Body of pancreas (tissue), 4 donors: Measurements from ENCODE around the gene KASH5. TPM values are rescaled to one million over a fixed set of nuclear protein-coding genes. Genes with fewer than 3 reads are reported as not detected.
A peak's percentile ranks its signal among the peaks of the same experiment; 100 is the strongest.

ENCODE experiments used
- ATAC-seq: fragments of 150-250 bp; one replicate; pipeline ENCODE4 v1.9.1; 2016
- DNase-seq, 4 donors: peaks; one replicate each; pipeline ENCODE4 v3.0.0-alpha.2; 2019
- H3K27ac ChIP-seq, 4 donors: fragments of 200-600 bp; sonication (generic); 1 replicate in 3 of 4; 2 replicates in 1 of 4; pipeline versions ENCODE4 v1.5.1 to v1.6.1; 2016 to 2019; ENCODE audit warnings: mild to moderate bottlenecking in 1 of 4, mixed read lengths in 1 of 4, moderate library complexity in 1 of 4
- H3K27me3 ChIP-seq, 2 donors: fragments of 200-600 bp; sonication (generic); one replicate each; pipeline ENCODE4 v1.6.0; 2016; ENCODE audit warnings: mild to moderate bottlenecking in 1 of 2
- H3K36me3 ChIP-seq, 2 donors: fragments of 200-600 bp; sonication (generic); replicated peaks in 1 of 2; 2 replicates each; pipeline ENCODE4 v1.5.1; 2016; ENCODE audit warnings: low read depth in 2 of 2; ENCODE audit not compliant: insufficient read depth in 1 of 2
- H3K4me1 ChIP-seq: fragments of 200-600 bp; sonication (generic); one replicate; pipeline ENCODE4 v1.6.0; 2016
- H3K4me3 ChIP-seq, 2 donors: fragments of 200-600 bp; sonication (generic); 1 replicate in 1 of 2; 2 replicates in 1 of 2; pipeline ENCODE4 v1.5.1; 2016 to 2019
- H3K9me3 ChIP-seq, 3 donors: fragments of 200-600 bp; sonication (generic); 1 replicate in 2 of 3; 2 replicates in 1 of 3; pipeline ENCODE4 v1.5.1; 2016
- POLR2A ChIP-seq, 3 donors: fragments of 450-650 bp; IDR thresholded peaks; one replicate each; pipeline ENCODE4 v1.6.1; 2016; ENCODE audit warnings: antibody characterized with exemption in 3 of 3, mild to moderate bottlenecking in 2 of 3
- WGBS, 2 donors: methylation state at CpG; one replicate each; pipeline ENCODE4 v1.1.5; 2017; 5-methylcytosine and 5-hydroxymethylcytosine counted together
- intact Hi-C: fragments of 100-400 bp; cut with DNase I; formaldehyde crosslinking; loops from one replicate; pipeline ENCODE4 v1.15.1; 2023
- total RNA-seq, 2 donors: library from RNA; depleted of rRNA; stranded (reverse); fragments of >200 nt; gene quantifications; one replicate each; pipeline ENCODE4 v1.1.0, GENCODE V29; 2016
- TF ChIP-seq, protein P1 (sequence below), 7 experiments: fragments of 450-650 bp in 4 of 7; fragments of 200-600 bp in 3 of 7; sonication (generic) in 3 of 7; IDR thresholded peaks; one replicate each; pipeline ENCODE4 v1.5.1; 2016 to 2019; ENCODE audit warnings: antibody characterized with exemption in 7 of 7

KASH5 gene
- total RNA-seq, 2 donors from 2014 or later, result 0.66 to 2.6 TPM

DNA sequence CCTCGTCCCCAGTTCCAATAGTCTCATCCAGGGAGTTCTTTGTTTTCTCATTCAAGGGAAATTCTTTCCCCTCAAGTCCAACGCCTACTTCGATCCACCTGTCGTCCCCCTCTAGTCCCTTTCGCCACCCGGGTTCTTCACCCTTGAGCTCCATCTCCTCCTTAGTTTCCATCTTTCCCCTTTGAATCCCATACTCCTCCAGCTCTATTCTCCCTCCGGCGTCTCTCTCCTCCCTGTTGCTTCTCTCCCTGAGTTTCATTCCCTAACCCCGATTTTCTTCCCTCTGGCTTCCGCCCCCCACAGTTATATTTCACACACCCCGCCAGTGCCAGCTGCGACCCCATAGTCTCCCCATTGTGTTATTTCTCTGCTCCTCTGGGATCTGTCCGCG is 53.9 kb downstream of the KASH5 start:
- TF ChIP-seq, protein P1, sequence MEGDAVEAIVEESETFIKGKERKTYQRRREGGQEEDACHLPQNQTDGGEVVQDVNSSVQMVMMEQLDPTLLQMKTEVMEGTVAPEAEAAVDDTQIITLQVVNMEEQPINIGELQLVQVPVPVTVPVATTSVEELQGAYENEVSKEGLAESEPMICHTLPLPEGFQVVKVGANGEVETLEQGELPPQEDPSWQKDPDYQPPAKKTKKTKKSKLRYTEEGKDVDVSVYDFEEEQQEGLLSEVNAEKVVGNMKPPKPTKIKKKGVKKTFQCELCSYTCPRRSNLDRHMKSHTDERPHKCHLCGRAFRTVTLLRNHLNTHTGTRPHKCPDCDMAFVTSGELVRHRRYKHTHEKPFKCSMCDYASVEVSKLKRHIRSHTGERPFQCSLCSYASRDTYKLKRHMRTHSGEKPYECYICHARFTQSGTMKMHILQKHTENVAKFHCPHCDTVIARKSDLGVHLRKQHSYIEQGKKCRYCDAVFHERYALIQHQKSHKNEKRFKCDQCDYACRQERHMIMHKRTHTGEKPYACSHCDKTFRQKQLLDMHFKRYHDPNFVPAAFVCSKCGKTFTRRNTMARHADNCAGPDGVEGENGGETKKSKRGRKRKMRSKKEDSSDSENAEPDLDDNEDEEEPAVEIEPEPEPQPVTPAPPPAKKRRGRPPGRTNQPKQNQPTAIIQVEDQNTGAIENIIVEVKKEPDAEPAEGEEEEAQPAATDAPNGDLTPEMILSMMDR (IDR thresholded peaks at IDR 0.05), result no peak
- no peak for TF ChIP-seq POLR2A (IDR thresholded peaks at IDR 0.05)
- intact Hi-C loops, result loop anchor here (5.0 kb wide), 1 partner anchor 50 kb away; no protein-coding TSS in a partner anchor
- 15 to 23% methylated on average over 14 of the region's 14 CpGs for WGBS, 2 donors
- Histone ChIP-seq H3K27me3 (peaks cover 0 to 32% of the 10 kb centered on the region in 2 donors), H3K4me1 (peaks cover 15% of the 10 kb centered on the region), H3K27ac (no peak overlapping the region), H3K36me3 (no peaks in the 10 kb centered on the region), H3K4me3 (no peak overlapping the region), H3K9me3 (no peaks in the 10 kb centered on the region)
- ATAC-seq, result no peak
- DNase-seq, result no peak

DNA sequence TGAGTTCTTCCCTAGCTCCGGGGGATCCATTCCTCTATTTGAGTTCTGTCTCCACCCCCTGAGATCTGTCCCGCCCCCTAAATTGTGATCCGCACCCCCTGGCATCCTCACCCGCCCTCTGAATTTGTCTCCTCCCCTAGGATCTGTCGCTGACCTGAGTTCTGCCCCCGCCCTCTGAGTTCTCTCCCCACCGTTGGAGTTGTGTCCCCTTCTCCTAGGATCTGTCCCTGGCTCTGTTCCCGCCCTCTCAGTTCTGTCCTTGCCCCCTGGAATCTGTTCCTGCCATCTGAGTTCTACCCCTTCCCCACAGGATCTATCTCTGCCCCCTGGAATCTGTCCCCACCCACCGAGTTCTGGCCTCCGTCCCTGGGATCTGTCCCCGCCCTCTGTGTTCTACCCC is 54.3 kb downstream of the KASH5 start:
- no peak overlapping the region for H3K4me3 ChIP-seq
- 1 to 5% methylated on average over 11 of the region's 11 CpGs for WGBS, 2 donors
- H3K27me3 ChIP-seq, result peaks cover 0 to 30% of the 10 kb centered on the region in 2 donors
- no peak overlapping the region for H3K27ac ChIP-seq
- TF ChIP-seq, protein P1 (IDR thresholded peaks at IDR 0.05), result no peak
- no peak for TF ChIP-seq POLR2A (IDR thresholded peaks at IDR 0.05)
- H3K9me3 ChIP-seq, result no peaks in the 10 kb centered on the region
- H3K4me1 ChIP-seq, result peaks cover 15% of the 10 kb centered on the region
- ATAC-seq, result no peak
- DNase-seq, result peak in 2 of 4 donors; percentile 29 to 34
- intact Hi-C loops, result loop anchor here (5.0 kb wide), 1 partner anchor 50 kb away; no protein-coding TSS in a partner anchor
- H3K36me3 ChIP-seq, result no peaks in the 10 kb centered on the region

DNA sequence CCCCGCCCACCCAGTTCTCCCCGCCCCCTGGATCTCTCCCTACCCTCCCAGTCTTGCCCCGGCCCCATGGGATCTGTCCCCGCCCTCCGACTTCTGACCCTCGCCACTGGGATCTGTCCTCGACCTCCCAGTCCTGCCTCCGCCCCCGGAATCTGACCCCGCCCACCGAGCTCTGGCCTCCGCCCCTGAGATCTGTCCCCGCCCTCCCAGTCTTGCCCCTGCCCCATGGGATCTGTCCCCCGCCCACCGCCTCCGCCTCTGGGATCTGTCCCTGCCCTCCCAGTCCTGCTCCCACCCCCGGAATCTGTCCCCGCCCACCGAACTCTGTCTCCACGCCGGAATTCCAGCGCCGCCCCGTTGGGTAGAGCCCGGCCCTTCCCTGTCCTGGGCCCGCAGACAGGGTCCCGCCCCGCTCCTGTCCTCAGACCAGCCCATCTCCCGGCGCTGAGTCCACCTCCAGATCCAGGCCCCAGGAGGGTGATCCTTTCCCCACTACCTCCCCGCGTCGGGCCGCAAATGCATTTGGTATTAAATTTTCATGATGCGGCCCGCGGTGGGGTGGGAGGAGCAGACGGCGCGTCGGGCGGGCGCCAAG is 54.8 kb downstream of the KASH5 start:
- TF ChIP-seq, protein P1 (IDR thresholded peaks at IDR 0.05), result no peak
- TF ChIP-seq POLR2A (IDR thresholded peaks at IDR 0.05), result no peak
- H3K36me3 ChIP-seq, result no peaks in the 10 kb centered on the region
- intact Hi-C loops, result loop anchor here (5.0 kb wide), 1 partner anchor 51 kb away; no protein-coding TSS in a partner anchor
- peak overlapping the region; percentile 20 to 25 for H3K4me3 ChIP-seq
- peaks cover 0 to 30% of the 10 kb centered on the region in 2 donors for H3K27me3 ChIP-seq
- WGBS, 2 donors, result 1 to 3% methylated on average over 29 to 43 of the region's 43 CpGs
- peak overlapping the region in 3 of 4 donors; percentile 28 to 73 (median 59) for H3K27ac ChIP-seq
- DNase-seq (peak; percentile 90 to 95 (median 93)), ATAC-seq (peak; percentile 66)
- peaks cover 15% of the 10 kb centered on the region for H3K4me1 ChIP-seq
- H3K9me3 ChIP-seq, result no peaks in the 10 kb centered on the region

DNA sequence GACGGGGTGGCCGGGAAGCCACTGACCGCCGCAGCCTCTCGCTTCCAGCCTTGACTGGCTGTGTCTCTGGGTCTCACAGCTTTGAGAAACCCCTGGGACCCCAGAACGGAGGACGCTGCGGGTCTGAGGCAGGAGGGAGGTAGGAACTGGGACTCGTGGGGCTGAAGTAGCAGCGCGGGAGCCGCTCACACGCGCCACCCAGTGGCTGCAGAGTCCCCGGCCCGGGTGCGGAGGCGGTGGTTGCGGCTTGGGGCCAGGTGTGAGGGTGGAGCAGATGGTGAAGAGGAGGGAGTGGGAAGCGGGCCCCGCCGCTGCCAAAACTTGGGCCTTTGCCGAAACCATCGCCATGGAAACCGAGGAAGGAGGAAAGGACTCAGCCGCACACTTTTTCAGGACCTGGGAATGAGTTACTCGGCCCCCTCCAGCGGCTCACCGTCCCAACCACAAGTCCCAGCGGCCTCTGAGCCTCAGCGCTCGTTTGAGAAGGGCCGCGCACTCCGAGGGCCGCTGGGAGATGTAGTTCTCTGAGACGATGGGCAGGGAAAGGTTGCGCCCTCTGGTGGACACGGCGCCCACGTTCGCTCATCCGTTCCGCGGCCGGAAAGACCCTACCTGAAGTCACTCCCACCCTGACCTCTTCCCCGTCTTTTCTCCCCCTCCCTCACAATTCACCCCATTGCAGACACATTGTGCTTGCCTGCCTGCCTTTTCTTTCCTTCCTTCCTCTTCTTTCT is 55.5 kb downstream of the KASH5 start:
- Histone ChIP-seq H3K27me3 (peaks cover 0 to 30% of the 10 kb centered on the region in 2 donors), H3K4me3 (peak overlapping the region; percentile 20 to 25), H3K4me1 (peaks cover 15% of the 10 kb centered on the region), H3K9me3 (no peaks in the 10 kb centered on the region), H3K27ac (peak overlapping the region in 3 of 4 donors; percentile 28 to 73 (median 59)), H3K36me3 (no peaks in the 10 kb centered on the region)
- 0% methylated on average over 8 to 47 of the region's 47 CpGs for WGBS, 2 donors
- TF ChIP-seq, protein P1 (IDR thresholded peaks at IDR 0.05), result peak; percentile 63 to 98 (median 87)
- peak in 2 of 3 donors; percentile 0 to 17 for TF ChIP-seq POLR2A (IDR thresholded peaks at IDR 0.05)
- peak; percentile 95 to 97 (median 96) for DNase-seq
- peak; percentile 90 for ATAC-seq
- intact Hi-C loops, result loop anchor here (5.0 kb wide), 1 partner anchor 51 kb away; no protein-coding TSS in a partner anchor
